ENCODE measurements around the gene MAX. TPM values are rescaled to one million over a fixed set of nuclear protein-coding genes. Genes with fewer than 3 reads are reported as not detected.
"Not testable (repeated sequence)": the region's sequence is repeated elsewhere in the genome, so short reads cannot be mapped to it uniquely, and the experiment has no call there.

MAX gene
- total RNA-seq, 1 donor from 2014 or later: 26.8 TPM

DNA sequence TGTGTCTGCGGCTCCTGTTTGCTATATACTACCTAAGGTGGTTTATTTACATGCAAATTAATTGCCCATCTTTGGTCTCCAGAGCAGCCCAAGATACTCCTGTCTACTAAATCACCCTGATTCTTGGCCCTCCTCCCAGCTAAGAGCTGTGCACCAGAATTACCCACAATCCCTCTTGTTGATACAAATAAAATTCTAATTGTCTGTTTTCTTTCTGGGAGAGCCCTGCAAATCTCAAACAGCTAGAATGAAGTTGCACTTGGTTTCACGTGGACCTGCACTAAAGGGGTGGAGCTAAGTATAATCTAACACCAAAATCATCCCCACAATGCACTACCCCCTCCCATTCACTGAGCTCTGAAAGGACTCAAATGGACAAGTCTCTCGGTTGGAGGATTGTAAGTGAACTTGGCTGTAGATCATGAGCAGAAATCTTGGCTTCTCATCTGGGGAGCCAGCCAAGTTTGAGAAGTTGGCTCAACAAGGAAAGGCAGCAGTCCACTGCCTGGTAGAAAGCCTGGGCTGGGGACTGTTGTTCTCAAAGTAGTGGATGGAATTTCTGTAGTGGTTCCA, 6.6 kb downstream of the MAX start:
- H3K4me3 ChIP-seq: no peak overlapping the region
- peak overlapping the region; percentile 48 to 64 for H3K27ac ChIP-seq
- intact Hi-C loops (cut with DNase I): no loop called here
- peak in 1 of 2 donors; percentile 79 for DNase-seq (ENCODE audit: low spot score in 2 of 2)
- no peaks in the 10 kb centered on the region for H3K9me3 ChIP-seq
- H3K4me1 ChIP-seq: peaks cover 19 to 42% of the 10 kb centered on the region in 2 donors
- TF ChIP-seq, protein P1, sequence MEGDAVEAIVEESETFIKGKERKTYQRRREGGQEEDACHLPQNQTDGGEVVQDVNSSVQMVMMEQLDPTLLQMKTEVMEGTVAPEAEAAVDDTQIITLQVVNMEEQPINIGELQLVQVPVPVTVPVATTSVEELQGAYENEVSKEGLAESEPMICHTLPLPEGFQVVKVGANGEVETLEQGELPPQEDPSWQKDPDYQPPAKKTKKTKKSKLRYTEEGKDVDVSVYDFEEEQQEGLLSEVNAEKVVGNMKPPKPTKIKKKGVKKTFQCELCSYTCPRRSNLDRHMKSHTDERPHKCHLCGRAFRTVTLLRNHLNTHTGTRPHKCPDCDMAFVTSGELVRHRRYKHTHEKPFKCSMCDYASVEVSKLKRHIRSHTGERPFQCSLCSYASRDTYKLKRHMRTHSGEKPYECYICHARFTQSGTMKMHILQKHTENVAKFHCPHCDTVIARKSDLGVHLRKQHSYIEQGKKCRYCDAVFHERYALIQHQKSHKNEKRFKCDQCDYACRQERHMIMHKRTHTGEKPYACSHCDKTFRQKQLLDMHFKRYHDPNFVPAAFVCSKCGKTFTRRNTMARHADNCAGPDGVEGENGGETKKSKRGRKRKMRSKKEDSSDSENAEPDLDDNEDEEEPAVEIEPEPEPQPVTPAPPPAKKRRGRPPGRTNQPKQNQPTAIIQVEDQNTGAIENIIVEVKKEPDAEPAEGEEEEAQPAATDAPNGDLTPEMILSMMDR (IDR thresholded peaks at IDR 0.05): no peak
- peaks cover 29 to 31% of the 10 kb centered on the region in 2 donors for H3K36me3 ChIP-seq
- H3K27me3 ChIP-seq: no peaks in the 10 kb centered on the region

DNA sequence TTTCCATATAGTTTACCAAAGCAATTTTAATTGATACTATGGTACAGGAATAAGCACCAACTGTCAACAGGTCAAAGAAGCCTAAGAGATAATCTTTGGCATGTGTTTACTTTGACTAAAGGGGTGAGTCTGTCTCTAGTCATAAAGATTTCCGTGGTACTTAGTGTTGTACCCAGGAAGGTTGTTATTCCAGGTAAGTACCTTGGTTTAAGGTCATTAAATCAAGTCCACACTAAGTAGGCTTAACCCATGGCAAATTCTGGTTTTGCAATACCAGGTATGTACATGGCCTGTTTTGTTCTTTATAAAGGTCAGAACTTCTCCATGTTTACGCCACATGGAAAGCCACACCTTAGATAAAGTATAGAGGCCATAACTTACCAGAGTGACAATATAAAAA, 10.0 kb downstream of the MAX start:
- DNase-seq (ENCODE audit: low spot score in 2 of 2): no peak
- H3K27me3 ChIP-seq: no peaks in the 10 kb centered on the region
- peaks cover 12 to 20% of the 10 kb centered on the region in 2 donors for H3K4me1 ChIP-seq
- intact Hi-C loops (cut with DNase I): no loop called here
- no peaks in the 10 kb centered on the region for H3K9me3 ChIP-seq
- no peak overlapping the region for H3K27ac ChIP-seq
- TF ChIP-seq, protein P1 (IDR thresholded peaks at IDR 0.05): no peak
- peaks cover 58 to 60% of the 10 kb centered on the region in 2 donors for H3K36me3 ChIP-seq
- no peak overlapping the region for H3K4me3 ChIP-seq

DNA sequence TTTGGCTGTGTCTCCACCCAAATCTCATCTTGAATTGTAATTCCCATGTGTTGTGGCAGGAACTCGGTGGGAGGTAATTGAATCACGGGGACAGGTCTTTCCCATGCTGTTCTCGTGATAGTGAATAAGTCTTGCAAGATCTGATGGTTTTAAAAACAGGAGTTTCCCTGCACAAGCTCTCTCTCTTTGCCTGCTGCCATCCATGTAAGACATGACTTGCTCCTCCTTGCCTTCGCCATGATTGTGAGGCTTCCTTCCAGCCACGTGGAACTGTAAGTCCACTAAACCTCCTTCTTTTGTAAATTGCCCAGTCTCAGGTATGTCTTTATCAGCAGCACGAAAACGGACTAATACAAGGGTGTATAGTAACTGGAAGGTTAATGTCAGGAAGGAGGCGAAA, 14.5 kb downstream of the MAX start:
- DNase-seq (ENCODE audit: low spot score in 2 of 2); H3K9me3 ChIP-seq; H3K27me3 ChIP-seq; H3K27ac ChIP-seq; H3K4me3 ChIP-seq; H3K4me1 ChIP-seq; intact Hi-C loops (cut with DNase I): not testable (repeated sequence)
- H3K36me3 ChIP-seq: peaks cover 58 to 76% of the 10 kb centered on the region in 2 donors

- DNase-seq (ENCODE audit: low spot score in 2 of 2); H3K9me3 ChIP-seq; H3K27ac ChIP-seq; H3K4me3 ChIP-seq; intact Hi-C loops (cut with DNase I); H3K4me1 ChIP-seq; H3K27me3 ChIP-seq: not testable (repeated sequence)
- H3K36me3 ChIP-seq: peaks cover 50 to 70% of the 10 kb centered on the region in 2 donors
These were observed 15.6 kb downstream of the MAX start for GRCh38 chr14:65086686-65087085.

DNA sequence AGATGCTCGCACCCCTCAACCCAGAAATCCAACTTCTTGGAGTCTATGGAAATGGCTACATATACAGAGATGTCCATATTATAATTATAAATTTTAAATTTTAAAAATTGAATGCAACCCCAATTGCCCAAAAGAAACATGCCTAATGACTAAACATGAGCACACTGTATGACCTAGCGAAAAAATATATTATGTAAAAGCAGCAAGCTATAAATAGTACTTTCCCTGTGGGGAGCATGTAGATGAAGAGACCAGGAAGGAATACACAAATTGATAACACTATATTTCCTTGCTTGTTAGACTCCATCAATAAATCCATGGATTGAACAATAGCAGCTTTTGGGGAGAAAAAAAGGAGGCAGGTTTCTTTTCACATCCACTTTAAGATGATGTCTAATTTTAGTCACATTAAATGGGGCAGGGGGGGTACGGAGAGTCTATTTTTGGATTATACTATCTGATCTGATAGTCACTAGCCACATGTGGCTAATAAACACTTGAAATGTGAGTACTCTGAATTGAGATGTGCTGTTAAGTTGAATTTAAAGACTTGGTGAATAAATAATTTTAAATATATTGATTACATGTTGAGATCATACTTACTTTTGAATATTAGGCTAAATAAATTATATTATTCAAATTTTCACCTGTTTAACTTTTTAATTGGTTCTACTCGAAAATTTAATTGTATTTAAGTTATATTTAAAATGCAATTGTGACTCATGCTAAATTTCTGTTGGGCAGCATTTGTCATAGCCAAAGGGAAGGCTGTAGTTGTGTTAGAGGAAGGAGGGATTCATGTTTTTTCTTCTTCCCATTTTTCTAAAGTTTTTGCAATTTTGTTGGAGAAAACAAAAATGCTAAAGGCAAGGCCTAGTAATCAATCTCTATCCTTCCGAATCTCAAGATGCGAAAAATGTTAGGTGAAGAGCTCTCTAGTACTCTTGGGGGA, 17.5 kb downstream of the MAX start:
- no peak overlapping the region for H3K4me3 ChIP-seq
- H3K27ac ChIP-seq: no peak overlapping the region
- H3K27me3 ChIP-seq: no peaks in the 10 kb centered on the region
- H3K9me3 ChIP-seq: no peaks in the 10 kb centered on the region
- TF ChIP-seq, protein P1 (IDR thresholded peaks at IDR 0.05): no peak
- DNase-seq (ENCODE audit: low spot score in 2 of 2): no peak
- peaks cover 0 to 3% of the 10 kb centered on the region in 2 donors for H3K4me1 ChIP-seq
- H3K36me3 ChIP-seq: peaks cover 33 to 58% of the 10 kb centered on the region in 2 donors
- intact Hi-C loops (cut with DNase I): no loop called here

DNA sequence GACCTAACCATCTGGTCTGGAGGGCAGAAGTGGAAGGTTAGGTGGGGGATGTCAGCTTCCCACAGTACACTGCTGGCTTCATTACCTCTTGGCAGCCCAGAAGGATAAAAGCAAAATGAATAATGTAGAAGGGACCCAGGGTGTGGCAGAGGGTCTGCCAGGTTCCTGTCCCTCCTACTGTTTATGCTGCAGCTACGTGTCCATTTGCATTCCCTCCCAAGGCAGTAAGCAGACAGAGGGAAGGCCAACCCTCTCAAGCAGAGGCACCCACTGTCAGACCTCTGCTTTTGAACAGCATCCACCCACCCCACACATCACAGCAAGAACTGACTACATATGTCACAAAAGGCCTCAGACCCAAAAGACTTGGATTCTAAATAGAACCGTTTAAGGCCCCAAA, 19.4 kb downstream of the MAX start:
- H3K9me3 ChIP-seq: no peaks in the 10 kb centered on the region
- intact Hi-C loops (cut with DNase I): no loop called here
- H3K36me3 ChIP-seq: peaks cover 16 to 55% of the 10 kb centered on the region in 2 donors
- DNase-seq (ENCODE audit: low spot score in 2 of 2): no peak
- peaks cover 0 to 5% of the 10 kb centered on the region in 2 donors for H3K4me1 ChIP-seq
- no peak overlapping the region for H3K4me3 ChIP-seq
- no peaks in the 10 kb centered on the region for H3K27me3 ChIP-seq
- TF ChIP-seq, protein P1 (IDR thresholded peaks at IDR 0.05): no peak
- H3K27ac ChIP-seq: no peak overlapping the region
